KMS-11 (cell line): ENCODE data around the gene MOB1B.

Experiments
- H2AFZ ChIP-seq: fragments of 200-600 bp; sonication (generic); 2 replicates; pipeline ENCODE4 v1.6.1; 2016; ENCODE audit warnings: antibody characterized with exemption, mixed run types, low read depth
- H3K27ac ChIP-seq: fragments of 200-600 bp; sonication (generic); 2 replicates; pipeline ENCODE4 v1.6.1; 2016; ENCODE audit warnings: mild to moderate bottlenecking, mixed run types
- H3K27me3 ChIP-seq: fragments of 200-600 bp; sonication (generic); 2 replicates; pipeline ENCODE4 v1.6.1; 2017; ENCODE audit warnings: mild to moderate bottlenecking, low read depth, mixed run types, moderate library complexity; ENCODE audit not compliant: insufficient read depth
- H3K36me3 ChIP-seq: fragments of 200-600 bp; sonication (generic); 2 replicates; pipeline ENCODE4 v1.6.1; 2017; ENCODE audit warnings: mild to moderate bottlenecking, mixed run types; ENCODE audit not compliant: insufficient read depth
- H3K4me1 ChIP-seq: fragments of 200-600 bp; sonication (generic); 2 replicates; pipeline ENCODE4 v1.6.1; 2016; ENCODE audit warnings: mild to moderate bottlenecking, low read depth, mixed run types; ENCODE audit not compliant: poor library complexity, severe bottlenecking
- H3K4me2 ChIP-seq: fragments of 200-600 bp; sonication (generic); 2 replicates; pipeline ENCODE4 v1.7.0; 2016; ENCODE audit warnings: mild to moderate bottlenecking, mixed run types
- H3K4me3 ChIP-seq: fragments of 200-600 bp; sonication (generic); IDR thresholded peaks from 2 replicates; pipeline ENCODE4 v1.6.1; 2017; ENCODE audit warnings: low read depth, low read length, mixed read lengths; ENCODE audit not compliant: insufficient read depth
- H3K79me2 ChIP-seq: fragments of 200-600 bp; sonication (generic); 2 replicates; pipeline ENCODE4 v1.6.1; 2016; ENCODE audit warnings: low read depth, mixed run types; ENCODE audit not compliant: insufficient read depth
- H3K9ac ChIP-seq: fragments of 200-600 bp; sonication (generic); 2 replicates; pipeline ENCODE4 v1.6.1; 2016; ENCODE audit warnings: mild to moderate bottlenecking, mixed run types
- H4K20me1 ChIP-seq: fragments of 200-600 bp; sonication (generic); 2 replicates; pipeline ENCODE4 v1.6.1; 2016; ENCODE audit warnings: mild to moderate bottlenecking, mixed run types; ENCODE audit not compliant: insufficient read depth
- CTCF ChIP-seq: fragments of 200-600 bp; sonication (generic); conservative IDR thresholded peaks from 2 replicates; pipeline ENCODE4 v1.6.1; 2017; ENCODE audit warnings: low read depth, mild to moderate bottlenecking, antibody characterized with exemption, low read length, moderate library complexity, mixed read lengths

The MOB1B gene

GRCh38 chr4:70902577-70903290 is 565 bp downstream of the MOB1B start:
- H3K4me2 ChIP-seq: peak overlapping the region; percentile 62
- peaks cover 5% of the 10 kb centered on the region for H3K4me1 ChIP-seq
- no peaks in the 10 kb centered on the region for H4K20me1 ChIP-seq
- no peaks in the 10 kb centered on the region for H3K36me3 ChIP-seq
- H3K9ac ChIP-seq: peak overlapping the region; percentile 65
- no peaks in the 10 kb centered on the region for H3K27me3 ChIP-seq
- H2AFZ ChIP-seq: peak overlapping the region; percentile 99
- TF ChIP-seq CTCF: no peak
- peak overlapping the region; percentile 80 for H3K4me3 ChIP-seq
- no peak overlapping the region for H3K27ac ChIP-seq
- H3K79me2 ChIP-seq: peaks cover 18% of the 10 kb centered on the region; the same call in 1 of the 2 replicates

- peak overlapping the region; percentile 99; the same call in 1 of the 2 replicates for H2AFZ ChIP-seq
- H3K36me3 ChIP-seq: no peaks in the 10 kb centered on the region
- TF ChIP-seq CTCF: no peak
- H4K20me1 ChIP-seq: no peaks in the 10 kb centered on the region
- no peak overlapping the region for H3K4me3 ChIP-seq
- no peak overlapping the region for H3K27ac ChIP-seq
- H3K4me1 ChIP-seq: peaks cover 5% of the 10 kb centered on the region
- H3K9ac ChIP-seq: no peak overlapping the region
- no peaks in the 10 kb centered on the region for H3K27me3 ChIP-seq
- H3K4me2 ChIP-seq: peak overlapping the region; percentile 62
- peaks cover 18% of the 10 kb centered on the region; the same call in 1 of the 2 replicates for H3K79me2 ChIP-seq
Observed at GRCh38 chr4:70903291-70903603, 1.1 kb downstream of the MOB1B start.

- no peak for TF ChIP-seq CTCF
- no peak overlapping the region for H2AFZ ChIP-seq
- H4K20me1 ChIP-seq: no peaks in the 10 kb centered on the region; the same call in 1 of the 2 replicates
- H3K79me2 ChIP-seq: peaks cover 16% of the 10 kb centered on the region; the same call in 1 of the 2 replicates
- H3K27ac ChIP-seq: no peak overlapping the region
- H3K36me3 ChIP-seq: no peaks in the 10 kb centered on the region
- no peaks in the 10 kb centered on the region for H3K4me1 ChIP-seq
- no peaks in the 10 kb centered on the region for H3K27me3 ChIP-seq
- no peak overlapping the region for H3K4me2 ChIP-seq
- no peak overlapping the region for H3K4me3 ChIP-seq
- H3K9ac ChIP-seq: no peak overlapping the region
Observed at GRCh38 chr4:70908993-70909556, 6.9 kb downstream of the MOB1B start.

- H2AFZ ChIP-seq: no peak overlapping the region
- TF ChIP-seq CTCF: no peak
- H3K4me2 ChIP-seq: no peak overlapping the region
- no peaks in the 10 kb centered on the region; the same call in 1 of the 2 replicates for H4K20me1 ChIP-seq
- H3K36me3 ChIP-seq: no peaks in the 10 kb centered on the region
- H3K27ac ChIP-seq: no peak overlapping the region
- peaks cover 23% of the 10 kb centered on the region; the same call in 1 of the 2 replicates for H3K79me2 ChIP-seq
- H3K9ac ChIP-seq: no peak overlapping the region
- H3K27me3 ChIP-seq: no peaks in the 10 kb centered on the region
- H3K4me1 ChIP-seq: peaks cover 7% of the 10 kb centered on the region
- no peak overlapping the region for H3K4me3 ChIP-seq
Observed at GRCh38 chr4:70914000-70914399, 11.8 kb downstream of the MOB1B start.
